ENCODE data around the gene FAP. TPM values are rescaled to one million over a fixed set of nuclear protein-coding genes. Genes with fewer than 3 reads are reported as not detected.

Gene FAP
- total RNA-seq, 1 donor from 2014 or later = 27.3 TPM

DNA sequence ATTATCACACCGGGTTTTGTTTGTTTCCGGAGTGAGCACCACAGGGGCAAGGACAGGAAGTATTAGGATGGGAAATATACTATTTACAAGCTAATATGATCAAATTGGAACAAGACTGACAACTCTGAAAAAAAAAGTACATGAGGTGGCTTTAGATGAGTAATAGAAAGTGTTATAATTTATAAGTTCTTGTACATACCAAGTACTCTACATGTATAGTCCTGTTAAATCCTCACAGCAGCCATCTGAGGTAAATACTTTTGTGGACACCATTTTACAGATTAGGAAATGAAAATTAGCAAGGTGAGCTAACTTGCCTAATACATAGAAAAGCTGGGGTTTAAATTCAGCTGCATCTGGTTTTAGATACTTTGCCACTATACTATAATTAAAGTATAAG is 11.2 kb downstream of the FAP start:
- no peak overlapping the region for H3K4me3 Mint-ChIP-seq
- TF ChIP-seq, protein P1, sequence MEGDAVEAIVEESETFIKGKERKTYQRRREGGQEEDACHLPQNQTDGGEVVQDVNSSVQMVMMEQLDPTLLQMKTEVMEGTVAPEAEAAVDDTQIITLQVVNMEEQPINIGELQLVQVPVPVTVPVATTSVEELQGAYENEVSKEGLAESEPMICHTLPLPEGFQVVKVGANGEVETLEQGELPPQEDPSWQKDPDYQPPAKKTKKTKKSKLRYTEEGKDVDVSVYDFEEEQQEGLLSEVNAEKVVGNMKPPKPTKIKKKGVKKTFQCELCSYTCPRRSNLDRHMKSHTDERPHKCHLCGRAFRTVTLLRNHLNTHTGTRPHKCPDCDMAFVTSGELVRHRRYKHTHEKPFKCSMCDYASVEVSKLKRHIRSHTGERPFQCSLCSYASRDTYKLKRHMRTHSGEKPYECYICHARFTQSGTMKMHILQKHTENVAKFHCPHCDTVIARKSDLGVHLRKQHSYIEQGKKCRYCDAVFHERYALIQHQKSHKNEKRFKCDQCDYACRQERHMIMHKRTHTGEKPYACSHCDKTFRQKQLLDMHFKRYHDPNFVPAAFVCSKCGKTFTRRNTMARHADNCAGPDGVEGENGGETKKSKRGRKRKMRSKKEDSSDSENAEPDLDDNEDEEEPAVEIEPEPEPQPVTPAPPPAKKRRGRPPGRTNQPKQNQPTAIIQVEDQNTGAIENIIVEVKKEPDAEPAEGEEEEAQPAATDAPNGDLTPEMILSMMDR (conservative IDR thresholded peaks at IDR 0.05) = no peak
- no peaks in the 10 kb centered on the region for H3K27me3 Mint-ChIP-seq
- peaks cover 9% of the 10 kb centered on the region for H3K36me3 Mint-ChIP-seq
- peaks cover 5% of the 10 kb centered on the region for H3K9me3 Mint-ChIP-seq
- H3K4me1 Mint-ChIP-seq (ENCODE audit: unreplicated experiment) = peaks cover 15% of the 10 kb centered on the region
- H3K27ac Mint-ChIP-seq = no peak overlapping the region
- no peak for DNase-seq (ENCODE audit: extremely low spot score, unreplicated experiment)

DNA sequence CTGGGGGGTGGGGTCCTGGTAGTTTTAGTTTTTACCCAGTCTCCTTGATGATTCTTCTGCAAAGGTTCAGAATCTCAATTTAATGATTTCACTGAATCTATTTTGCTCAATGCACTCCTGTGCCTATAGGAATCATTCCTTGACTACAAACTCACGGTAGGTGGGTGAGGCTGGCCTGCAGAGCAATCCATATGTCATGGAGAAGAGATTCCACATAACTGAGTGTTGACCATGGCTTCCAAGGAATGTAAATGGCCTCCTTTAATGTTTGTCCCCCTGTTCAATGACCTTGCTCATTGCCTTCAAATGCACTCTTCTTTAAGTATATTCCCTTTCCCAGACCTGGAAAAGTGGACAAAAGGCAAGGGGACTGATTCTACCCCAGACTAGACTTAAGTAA is 12.5 kb downstream of the FAP start:
- DNase-seq (ENCODE audit: extremely low spot score, unreplicated experiment) = no peak
- Mint-ChIP-seq H3K27ac (no peak overlapping the region), H3K4me1 (ENCODE audit: unreplicated experiment) (peaks cover 15% of the 10 kb centered on the region), H3K36me3 (peaks cover 3% of the 10 kb centered on the region), H3K9me3 (no peaks in the 10 kb centered on the region), H3K27me3 (no peaks in the 10 kb centered on the region), H3K4me3 (no peak overlapping the region)
- TF ChIP-seq, protein P1 (conservative IDR thresholded peaks at IDR 0.05) = no peak

DNA sequence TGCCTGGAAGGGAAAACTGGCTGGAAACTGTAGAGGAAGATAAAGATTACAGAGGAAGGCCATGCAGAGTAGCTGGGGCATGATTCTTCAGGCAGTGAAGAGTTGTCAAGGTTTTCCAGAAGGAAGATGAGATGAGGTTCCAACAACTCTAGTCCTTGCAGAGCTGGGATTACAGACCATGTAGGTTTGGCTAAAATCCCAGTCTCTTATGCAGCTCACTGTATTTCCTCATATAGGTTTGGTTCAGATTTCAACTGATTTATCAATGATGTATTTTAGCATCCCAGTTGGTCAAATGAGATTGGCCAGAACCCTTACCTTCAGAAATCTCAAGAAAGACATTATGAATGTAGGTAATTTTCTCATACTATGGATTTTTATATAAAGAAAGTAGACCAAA is 16.4 kb downstream of the FAP start:
- Mint-ChIP-seq H3K36me3 (peaks cover 2% of the 10 kb centered on the region), H3K9me3 (no peaks in the 10 kb centered on the region), H3K4me3 (no peak overlapping the region), H3K4me1 (ENCODE audit: unreplicated experiment) (peaks cover 7% of the 10 kb centered on the region), H3K27ac (no peak overlapping the region), H3K27me3 (no peaks in the 10 kb centered on the region)
- DNase-seq (ENCODE audit: extremely low spot score, unreplicated experiment) = no peak
- TF ChIP-seq, protein P1 (conservative IDR thresholded peaks at IDR 0.05) = no peak

DNA sequence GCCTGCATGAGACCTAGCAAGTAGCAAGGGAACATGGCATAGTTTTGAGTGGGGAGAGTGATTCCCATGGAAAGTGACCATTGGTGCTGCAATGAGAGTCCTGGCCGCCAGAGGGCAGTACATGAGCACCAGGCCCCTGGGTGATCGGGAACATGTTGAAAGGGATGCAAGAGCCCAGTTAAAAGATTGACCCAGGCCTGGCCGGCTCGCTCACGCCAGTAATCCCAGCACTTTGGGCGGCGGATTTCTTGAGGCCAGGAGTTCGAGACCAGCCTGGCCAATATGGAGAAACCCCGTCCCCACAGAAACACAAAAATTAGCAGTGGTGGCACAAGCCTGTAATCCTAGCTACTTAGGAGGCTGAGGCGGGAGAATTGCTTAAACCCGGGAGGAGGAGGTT is 22.2 kb downstream of the FAP start:
- Mint-ChIP-seq H3K27me3 (no peaks in the 10 kb centered on the region), H3K9me3 (no peaks in the 10 kb centered on the region), H3K4me1 (ENCODE audit: unreplicated experiment) (no peaks in the 10 kb centered on the region), H3K4me3 (no peak overlapping the region), H3K36me3 (peaks cover 4% of the 10 kb centered on the region), H3K27ac (no peak overlapping the region)
- TF ChIP-seq, protein P1 (conservative IDR thresholded peaks at IDR 0.05) = peak; percentile 84
- DNase-seq (ENCODE audit: extremely low spot score, unreplicated experiment) = no peak

DNA sequence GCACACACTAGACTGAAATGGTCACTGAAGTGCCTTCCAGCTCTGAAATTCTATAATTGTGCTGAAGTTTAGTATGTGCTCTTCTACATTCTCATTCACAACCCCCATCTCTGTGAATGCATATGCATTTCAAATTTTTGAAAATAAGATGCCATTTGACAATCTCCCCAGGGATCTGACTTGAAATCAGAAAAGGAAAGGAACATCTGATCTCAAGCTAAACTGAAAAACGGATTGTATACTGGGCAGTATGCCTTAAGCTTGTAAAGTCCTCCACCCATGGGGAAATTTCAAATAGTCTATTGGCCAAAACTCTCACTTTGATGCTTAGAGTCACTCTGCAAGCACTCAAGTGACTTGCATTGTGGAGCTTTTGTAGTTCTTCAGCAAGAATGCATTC is 22.9 kb downstream of the FAP start:
- H3K4me1 Mint-ChIP-seq (ENCODE audit: unreplicated experiment) = no peaks in the 10 kb centered on the region
- H3K9me3 Mint-ChIP-seq = no peaks in the 10 kb centered on the region
- H3K36me3 Mint-ChIP-seq = peaks cover 4% of the 10 kb centered on the region
- no peak overlapping the region for H3K27ac Mint-ChIP-seq
- TF ChIP-seq, protein P1 (conservative IDR thresholded peaks at IDR 0.05) = no peak
- no peak for DNase-seq (ENCODE audit: extremely low spot score, unreplicated experiment)
- no peak overlapping the region for H3K4me3 Mint-ChIP-seq
- H3K27me3 Mint-ChIP-seq = no peaks in the 10 kb centered on the region

DNA sequence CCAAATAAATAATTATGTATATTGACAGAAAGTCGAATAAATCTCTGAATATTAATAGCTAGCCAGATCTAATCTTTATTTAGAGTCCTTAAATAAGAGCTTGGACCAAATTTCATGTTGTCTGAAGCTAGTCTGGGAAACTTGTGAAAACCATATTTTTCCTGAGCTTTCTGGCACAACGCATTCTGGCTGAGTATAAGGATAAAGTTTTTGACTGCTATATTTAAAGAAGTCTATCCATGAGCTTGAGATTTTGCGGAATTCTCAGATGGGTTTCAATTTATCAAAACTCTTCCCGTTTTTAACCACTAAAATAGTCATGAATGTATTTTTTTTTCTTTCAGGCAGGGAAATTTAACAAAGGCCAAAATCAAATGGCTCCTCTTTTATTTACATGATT is 23.8 kb downstream of the FAP start:
- H3K27ac Mint-ChIP-seq = no peak overlapping the region
- no peak overlapping the region for H3K4me3 Mint-ChIP-seq
- TF ChIP-seq, protein P1 (conservative IDR thresholded peaks at IDR 0.05) = no peak
- H3K36me3 Mint-ChIP-seq = peaks cover 4% of the 10 kb centered on the region
- no peaks in the 10 kb centered on the region for H3K27me3 Mint-ChIP-seq
- no peak for DNase-seq (ENCODE audit: extremely low spot score, unreplicated experiment)
- no peaks in the 10 kb centered on the region for H3K9me3 Mint-ChIP-seq
- H3K4me1 Mint-ChIP-seq (ENCODE audit: unreplicated experiment) = no peaks in the 10 kb centered on the region

Measured in type B pancreatic cell (in vitro differentiated cells).